LoVo (cell line): ENCODE measurements around the gene DNER.
A peak's percentile ranks its signal among the peaks of the same experiment; 100 is the strongest.

ENCODE experiments used
- DNase-seq: peaks from one replicate; pipeline ENCODE4 v3.0.0-alpha.2; 2016; ENCODE audit warnings: low spot score

The DNER gene

DNA sequence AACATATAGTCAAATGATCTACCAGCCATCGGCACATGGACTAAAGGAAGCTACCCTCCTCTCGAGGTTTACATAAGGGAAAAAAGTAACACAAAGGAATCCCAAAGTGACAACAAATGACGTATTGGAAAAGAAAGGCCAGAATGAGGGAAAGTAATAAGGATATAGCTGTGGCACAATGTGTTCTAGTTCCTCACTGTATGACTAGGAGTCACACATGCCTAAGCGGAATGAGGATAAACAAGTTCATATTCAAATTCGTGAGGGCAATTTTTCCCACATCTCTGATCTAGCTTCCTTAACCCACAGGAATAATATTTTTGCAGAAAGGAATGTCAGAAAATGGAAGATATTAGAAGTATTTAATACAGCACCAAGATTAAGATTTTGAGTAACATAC is 281.0 kb downstream of the DNER start:
- DNase-seq, result no peak

DNA sequence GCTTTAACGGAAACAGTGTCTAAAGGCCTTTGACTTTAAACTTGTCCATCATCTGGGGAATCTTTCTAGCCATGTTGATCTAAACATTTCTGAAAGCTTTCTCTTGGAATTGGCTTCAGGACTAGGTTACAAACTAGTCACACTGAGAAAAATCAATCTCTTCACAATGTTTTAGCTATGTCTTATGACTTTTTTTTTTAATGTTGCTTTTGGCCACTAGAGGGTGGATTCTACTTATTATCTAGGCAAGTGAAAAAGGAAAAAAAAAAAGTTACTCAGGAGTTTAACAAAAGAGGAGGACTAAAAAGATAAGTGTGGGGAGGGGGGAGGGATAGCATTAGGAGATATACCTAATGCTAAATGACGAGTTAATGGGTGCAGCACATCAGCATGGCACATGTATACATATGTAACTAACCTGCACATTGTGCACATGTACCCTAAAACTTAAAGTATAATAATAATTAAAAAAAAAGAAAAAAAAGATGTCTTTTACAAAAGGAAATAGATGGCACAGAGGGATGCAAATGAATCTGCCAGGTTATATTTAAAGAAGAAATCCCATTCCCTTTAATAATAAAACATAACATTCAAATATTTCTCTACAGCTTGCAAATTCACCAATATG is 282.9 kb downstream of the DNER start:
- DNase-seq, result peak; percentile 33

DNA sequence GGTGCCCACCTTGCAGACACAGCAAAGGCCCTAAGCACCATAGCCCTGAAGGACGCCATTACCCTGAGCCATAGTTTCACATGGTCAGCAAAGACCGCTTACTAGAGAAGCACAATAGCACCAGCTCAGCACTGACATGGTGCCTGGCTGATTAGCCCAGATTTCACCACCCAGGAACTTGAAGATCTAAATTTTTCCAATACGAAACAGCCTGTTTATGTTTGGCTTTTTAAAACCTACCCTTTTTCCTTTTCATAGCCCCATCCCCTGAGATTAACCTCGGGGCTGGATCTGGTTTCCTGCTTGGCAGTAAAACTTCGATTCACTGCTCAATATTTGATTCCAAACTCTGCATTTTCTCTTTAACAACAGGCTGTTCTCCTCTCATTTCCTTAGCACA is 284.8 kb downstream of the DNER start:
- no peak for DNase-seq

DNA sequence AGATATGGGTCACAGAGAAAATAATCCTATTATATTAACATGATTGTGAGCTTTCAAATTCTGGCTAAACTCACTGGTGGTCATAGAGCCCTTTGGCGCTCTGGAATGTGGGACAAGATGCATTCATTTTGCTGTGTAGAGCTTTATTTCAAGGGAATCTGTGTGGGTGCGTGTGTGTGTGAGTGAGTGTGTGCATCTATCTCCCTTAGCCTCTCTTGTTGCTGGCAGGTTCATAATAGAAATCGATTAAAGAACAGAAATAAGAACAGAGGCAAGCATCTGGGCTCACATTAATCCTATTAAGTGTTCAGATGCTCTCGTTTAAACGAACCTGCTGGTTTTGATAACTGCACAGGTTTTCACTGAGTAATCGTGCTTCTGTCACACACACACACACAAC is 287.9 kb downstream of the DNER start:
- no peak for DNase-seq

DNA sequence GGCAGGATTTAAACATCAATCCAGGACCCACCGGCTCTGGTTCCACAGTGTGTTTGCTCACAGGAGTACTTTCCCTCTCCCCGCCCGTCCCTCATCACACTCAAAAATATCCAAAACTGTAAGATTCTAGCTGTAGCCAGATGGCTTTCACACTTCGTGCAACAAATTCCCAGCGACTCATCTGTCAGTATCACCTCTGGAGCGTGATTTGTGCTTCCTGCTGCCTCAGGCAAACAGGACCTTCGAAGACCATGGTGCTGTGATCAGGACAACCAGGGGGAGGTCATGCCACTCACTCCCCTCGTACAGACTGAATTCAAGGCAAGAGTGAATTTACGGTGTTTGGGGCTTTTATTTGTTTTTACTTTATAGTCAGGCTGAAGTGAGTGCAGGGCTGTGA is 288.8 kb downstream of the DNER start:
- no peak for DNase-seq

GRCh38 chr2:229422063-229422462 is 292.3 kb downstream of the DNER start:
- no peak for DNase-seq

GRCh38 chr2:229419158-229419557 is 295.2 kb downstream of the DNER start:
- no peak for DNase-seq

DNA sequence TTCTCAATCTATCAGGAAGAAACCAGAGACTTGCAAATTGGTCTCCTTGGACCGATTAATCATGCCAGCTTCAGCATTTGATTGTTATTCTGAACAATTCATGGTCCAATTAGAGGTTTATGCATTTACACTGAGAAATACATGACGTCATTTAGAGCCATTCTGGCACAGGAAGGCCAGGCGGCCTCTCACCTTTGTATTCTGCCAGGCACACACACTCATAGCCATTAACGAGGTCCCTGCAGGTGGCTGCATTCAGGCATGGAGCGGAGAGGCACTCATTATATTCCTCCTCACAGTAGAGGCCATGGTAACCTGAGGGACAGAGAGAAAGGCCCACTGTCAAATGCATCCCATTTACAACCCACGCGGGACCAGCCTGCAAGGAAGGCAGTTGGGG is 296.4 kb downstream of the DNER start:
- no peak for DNase-seq

GRCh38 chr2:229417176-229417575 is 297.2 kb downstream of the DNER start:
- no peak for DNase-seq

GRCh38 chr2:229416116-229416694 is 298.1 kb downstream of the DNER start:
- no peak for DNase-seq

DNA sequence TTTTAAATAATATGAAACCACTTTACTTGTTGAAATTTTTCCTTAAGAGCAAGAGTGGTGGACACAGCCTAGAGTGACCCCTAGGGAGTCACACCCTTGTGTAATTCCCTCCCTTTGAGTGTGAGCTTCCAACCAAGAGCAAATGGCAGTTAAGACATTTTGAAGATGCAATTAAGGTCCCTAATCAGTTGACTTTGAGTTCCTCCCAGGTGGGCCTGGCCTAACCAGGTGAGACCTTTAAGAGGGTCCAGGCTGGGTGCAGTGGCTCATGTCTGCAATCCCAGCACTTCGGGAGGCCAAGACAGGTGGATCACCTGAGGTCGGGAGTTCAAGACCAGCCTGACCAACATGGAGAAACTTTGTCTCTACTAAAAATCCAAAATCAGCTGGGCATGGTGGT is 299.7 kb downstream of the DNER start:
- DNase-seq, result no peak

DNA sequence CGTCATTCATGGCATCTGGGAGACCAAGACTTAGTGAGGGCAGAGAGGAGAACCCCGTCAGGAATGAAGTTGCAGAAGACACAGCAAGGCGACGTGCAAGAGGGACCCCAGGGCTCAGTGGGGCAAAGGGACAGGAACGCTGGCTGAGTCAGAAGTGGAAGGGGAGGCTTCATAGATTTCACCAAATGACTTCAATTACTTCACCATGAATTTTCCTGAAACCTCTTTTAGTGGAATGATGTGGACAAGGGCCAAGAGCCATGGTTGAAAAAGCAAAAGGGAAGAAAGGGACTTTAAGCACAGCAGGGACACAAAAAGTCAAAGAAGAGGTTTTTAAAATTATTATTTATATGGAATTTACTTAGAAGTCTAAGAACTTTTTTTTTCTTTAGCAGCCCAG is 301.7 kb downstream of the DNER start:
- no peak for DNase-seq

DNA sequence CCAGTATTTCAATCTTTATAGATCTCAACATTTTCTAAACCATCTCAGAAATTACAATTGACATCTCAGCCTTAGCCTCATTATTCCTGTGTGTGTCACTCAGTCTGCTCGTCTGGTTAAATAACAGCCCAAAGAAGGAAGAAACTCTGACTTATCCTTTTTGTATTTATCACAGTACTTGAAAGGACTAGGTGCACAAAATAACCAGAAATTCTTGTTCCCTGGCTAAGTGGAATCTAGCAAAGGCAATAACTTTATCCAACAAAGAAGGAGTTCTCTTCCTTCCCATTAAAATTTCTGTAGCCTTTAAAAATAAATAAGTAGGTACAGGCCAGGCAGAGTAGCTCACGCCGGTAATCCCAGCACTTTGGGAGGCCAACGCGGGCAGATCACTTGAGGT is 303.4 kb downstream of the DNER start:
- DNase-seq, result no peak

GRCh38 chr2:229410264-229410663 is 304.1 kb downstream of the DNER start:
- DNase-seq, result no peak

DNA sequence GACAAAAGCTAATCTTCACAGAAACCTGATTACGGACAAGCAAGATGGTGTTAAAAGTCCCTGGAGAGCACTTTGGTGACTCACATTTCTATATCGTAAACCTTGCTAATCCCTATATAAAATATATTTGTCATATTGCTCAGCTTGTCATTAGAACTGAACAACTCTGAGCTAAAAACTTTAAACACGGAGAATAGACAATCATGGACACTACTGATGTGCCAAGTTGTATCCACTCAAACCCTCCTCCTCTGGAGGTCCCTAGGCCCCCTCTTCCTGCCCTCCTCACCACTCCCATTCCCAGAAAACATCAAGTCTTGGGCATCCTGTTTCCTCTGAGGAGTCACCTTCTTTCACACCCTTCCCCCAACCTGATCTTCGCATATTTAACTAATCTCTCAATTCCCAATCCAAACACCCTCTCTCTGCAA is 304.6 kb downstream of the DNER start:
- DNase-seq, result peak; percentile 58

- peak; percentile 7 for DNase-seq
Measured at GRCh38 chr2:229408962-229409361, 305.4 kb downstream of the DNER start.

DNA sequence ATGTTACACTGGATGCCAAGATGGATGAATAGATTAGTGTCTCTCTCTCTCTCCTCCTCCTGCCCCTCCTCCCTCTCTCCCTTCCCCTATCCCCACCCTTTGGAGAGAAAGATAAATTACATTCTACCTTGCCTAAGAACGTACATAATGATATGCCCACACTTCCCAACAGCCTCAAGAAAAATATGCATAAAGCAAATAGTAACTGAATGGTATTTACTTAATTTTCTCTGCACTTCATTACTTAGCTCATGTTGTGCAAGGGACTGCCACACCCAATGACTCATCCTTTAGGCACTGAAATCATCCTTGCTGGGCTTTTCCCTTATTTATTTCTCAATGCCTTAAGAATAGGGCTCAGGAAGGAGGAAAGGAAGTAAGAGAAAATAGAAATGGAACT is 306.0 kb downstream of the DNER start:
- peak; percentile 94 for DNase-seq

- DNase-seq, result peak; percentile 75
Measured at GRCh38 chr2:229407170-229407569, 307.2 kb downstream of the DNER start.

- DNase-seq, result no peak
Measured at GRCh38 chr2:229405796-229406195, 308.6 kb downstream of the DNER start.

- DNase-seq, result no peak
Measured at GRCh38 chr2:229403296-229403695, 311.1 kb downstream of the DNER start.

DNA sequence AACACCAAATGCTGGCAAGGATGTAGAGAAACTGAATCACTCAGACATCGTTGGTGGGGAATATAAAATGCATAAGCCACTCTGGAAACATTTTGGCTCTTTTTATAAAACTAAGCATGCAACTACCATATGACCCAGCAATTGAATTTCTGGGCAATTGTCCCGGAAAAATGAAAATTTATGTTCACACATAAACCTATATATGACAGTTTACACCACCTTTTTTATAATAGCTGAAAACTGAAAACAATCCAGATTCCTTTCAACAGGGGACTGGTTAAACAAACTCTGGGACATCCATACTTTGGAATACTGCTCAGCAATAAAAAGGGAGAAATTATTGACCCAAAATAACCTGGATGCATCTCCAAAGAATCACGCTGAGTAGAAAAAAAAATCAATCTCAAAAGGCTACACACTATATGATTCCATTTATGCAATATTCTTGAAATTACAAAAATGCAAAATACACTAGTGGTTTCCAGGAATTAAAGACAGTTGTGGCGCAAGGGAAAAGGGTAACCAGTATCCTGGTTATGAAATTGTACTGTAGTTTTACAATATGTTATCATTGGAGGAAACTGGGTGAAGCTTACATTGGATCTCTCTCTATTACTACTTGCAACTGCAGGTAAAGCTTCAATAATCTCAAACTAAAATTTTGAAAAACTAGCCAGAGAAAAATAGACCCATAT is 313.0 kb downstream of the DNER start:
- no peak for DNase-seq

DNA sequence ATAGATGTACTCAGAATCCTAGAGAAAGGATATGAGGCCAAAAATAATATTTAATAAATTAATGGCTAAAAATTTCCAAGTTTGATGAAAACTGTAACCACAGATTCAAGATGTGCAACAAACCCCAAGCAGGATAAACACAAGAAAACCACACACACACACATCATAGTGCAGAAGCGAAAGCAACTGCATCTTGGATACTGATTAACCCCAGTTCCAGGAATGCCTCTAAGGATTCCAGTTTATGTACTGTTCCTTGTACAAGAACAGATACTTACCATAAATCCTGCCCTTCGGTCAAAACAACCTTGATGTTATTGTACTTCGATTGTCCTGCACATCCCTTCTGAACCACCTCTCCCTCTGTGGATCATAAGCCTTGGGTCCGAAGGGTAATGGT is 320.4 kb downstream of the DNER start:
- no peak for DNase-seq

GRCh38 chr2:229392196-229392595 is 322.2 kb downstream of the DNER start:
- no peak for DNase-seq

DNA sequence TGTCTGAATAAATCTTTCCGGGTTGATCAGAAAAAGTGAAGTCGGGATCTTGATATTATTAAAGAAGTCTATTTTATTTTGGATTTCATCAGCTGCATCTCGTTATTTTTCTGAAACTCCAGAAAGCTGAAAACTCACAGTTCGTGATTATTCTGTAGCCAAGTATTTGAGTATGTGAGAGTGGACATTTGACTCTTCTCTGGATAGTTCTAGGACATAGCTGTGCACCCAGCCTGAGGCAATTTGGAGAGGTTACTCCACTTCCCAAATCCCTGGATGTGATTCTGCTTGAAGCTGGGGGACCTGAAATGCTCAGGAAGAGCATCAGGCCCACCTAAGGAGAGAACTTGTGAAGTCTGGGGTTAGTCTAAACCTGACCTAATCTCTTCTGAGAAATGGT is 325.6 kb downstream of the DNER start:
- no peak for DNase-seq
